HG03139 (cell line): ENCODE results near the gene SLFN12L.
A peak's percentile ranks its signal among the peaks of the same experiment; 100 is the strongest.
"Not testable (repeated sequence)": the region's sequence is repeated elsewhere in the genome, so short reads cannot be mapped to it uniquely, and the experiment has no call there.

Experiments used
- ATAC-seq: cut with Tn5 transposase; IDR thresholded peaks from one replicate; pipeline ENCODE4 v1.9.1; 2021; ENCODE audit not compliant: unreplicated experiment

Gene SLFN12L

GRCh38 chr17:35498448-35499178 is 38.9 kb downstream of the SLFN12L start:
- ATAC-seq: no peak

GRCh38 chr17:35496451-35497290 is 40.8 kb downstream of the SLFN12L start:
- ATAC-seq: no peak

- ATAC-seq: no peak
These were observed 44.4 kb downstream of the SLFN12L start for GRCh38 chr17:35493040-35493439.

- ATAC-seq: no peak
These were observed 46.1 kb downstream of the SLFN12L start for GRCh38 chr17:35491417-35491816.

GRCh38 chr17:35489944-35490343 is 47.5 kb downstream of the SLFN12L start:
- ATAC-seq: no peak

- no peak for ATAC-seq
These were observed 48.5 kb downstream of the SLFN12L start for GRCh38 chr17:35488991-35489390.

- no peak for ATAC-seq
These were observed 50.4 kb downstream of the SLFN12L start for GRCh38 chr17:35486920-35487732.

- no peak for ATAC-seq
These were observed 58.2 kb downstream of the SLFN12L start for GRCh38 chr17:35479271-35479670.

GRCh38 chr17:35477248-35477647 is 60.2 kb downstream of the SLFN12L start:
- no peak for ATAC-seq

GRCh38 chr17:35476283-35476820 is 61.1 kb downstream of the SLFN12L start:
- no peak for ATAC-seq

- no peak for ATAC-seq
These were observed 69.0 kb downstream of the SLFN12L start for GRCh38 chr17:35468475-35468874.

GRCh38 chr17:35467824-35468223 is 69.7 kb downstream of the SLFN12L start:
- ATAC-seq: no peak

- peak; percentile 91 for ATAC-seq
These were observed 77.1 kb downstream of the SLFN12L start for GRCh38 chr17:35460354-35460851.

- ATAC-seq: not testable (repeated sequence)
These were observed 83.4 kb downstream of the SLFN12L start for GRCh38 chr17:35454035-35454434.

GRCh38 chr17:35453171-35453570 is 84.3 kb downstream of the SLFN12L start:
- no peak for ATAC-seq

GRCh38 chr17:35449371-35449931 is 88.0 kb downstream of the SLFN12L start:
- no peak for ATAC-seq

GRCh38 chr17:35448899-35449227 is 88.6 kb downstream of the SLFN12L start:
- ATAC-seq: no peak

GRCh38 chr17:35448214-35448898 is 89.1 kb downstream of the SLFN12L start, which contains the start of gene SLFN13:
TSS of gene SLFN13 (minus strand) at chr17:35448766. CDS start at chr17:35445680, 3,086 bp downstream.
- ATAC-seq: peak; percentile 62

- no peak for ATAC-seq
These were observed 90.0 kb downstream of the SLFN12L start for GRCh38 chr17:35447499-35447898.

GRCh38 chr17:35438433-35438832 is 99.0 kb downstream of the SLFN12L start:
- ATAC-seq: no peak
